GM21381 (cell line): Measurements from ENCODE around the gene PRM1.

Source experiments
- ATAC-seq: cut with Tn5 transposase; IDR thresholded peaks from one replicate; pipeline ENCODE4 v1.9.1; 2021; ENCODE audit warnings: mild to moderate bottlenecking, moderate library complexity; ENCODE audit not compliant: unreplicated experiment

PRM1 gene

GRCh38 chr16:11254913-11255736 is 26.0 kb downstream of the PRM1 start:
- ATAC-seq = peak; percentile 0

DNA sequence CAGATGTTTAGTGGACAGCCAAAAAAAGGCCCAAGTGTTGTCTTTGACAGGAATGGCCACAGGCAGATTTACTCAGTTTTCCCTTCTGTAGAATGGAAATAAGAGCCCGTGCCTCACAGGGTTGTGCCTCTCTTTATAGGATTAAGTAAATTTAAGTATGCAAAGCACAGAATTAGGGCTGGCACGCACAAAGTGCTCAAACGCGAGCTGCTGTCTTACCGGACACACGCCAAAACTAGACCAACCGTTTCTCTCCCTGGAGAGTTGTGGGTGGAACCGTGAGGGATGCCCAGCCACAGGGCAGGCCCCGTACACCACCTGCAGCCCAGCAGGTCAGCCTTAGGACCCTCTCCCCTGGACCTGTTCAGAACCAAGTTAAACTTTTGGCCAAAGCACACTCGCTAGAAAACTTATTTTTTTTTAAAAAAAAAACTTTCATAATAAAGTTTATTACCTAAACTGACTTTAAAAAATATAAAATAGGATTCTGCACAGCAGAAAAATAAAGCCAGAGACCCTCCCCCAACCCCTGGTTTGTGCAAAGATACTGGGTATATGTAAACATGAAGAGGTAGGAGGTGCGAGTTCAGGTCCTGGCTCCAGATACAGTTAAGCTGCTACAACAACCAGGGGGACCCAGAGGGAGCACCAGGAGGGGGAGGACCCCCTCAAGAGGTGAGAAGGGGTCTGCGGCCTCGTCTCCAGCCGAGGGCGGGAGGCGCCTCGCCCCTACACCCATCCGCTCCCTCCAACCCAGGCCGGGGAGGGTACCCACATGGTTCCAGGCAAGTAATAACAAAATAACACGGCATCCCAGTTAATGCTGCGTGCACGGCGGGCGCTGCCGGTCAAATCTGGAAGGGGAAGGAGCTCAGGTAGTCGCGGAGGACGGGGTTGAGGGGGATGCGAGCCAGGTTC is 26.9 kb downstream of the PRM1 start:
- no peak for ATAC-seq

DNA sequence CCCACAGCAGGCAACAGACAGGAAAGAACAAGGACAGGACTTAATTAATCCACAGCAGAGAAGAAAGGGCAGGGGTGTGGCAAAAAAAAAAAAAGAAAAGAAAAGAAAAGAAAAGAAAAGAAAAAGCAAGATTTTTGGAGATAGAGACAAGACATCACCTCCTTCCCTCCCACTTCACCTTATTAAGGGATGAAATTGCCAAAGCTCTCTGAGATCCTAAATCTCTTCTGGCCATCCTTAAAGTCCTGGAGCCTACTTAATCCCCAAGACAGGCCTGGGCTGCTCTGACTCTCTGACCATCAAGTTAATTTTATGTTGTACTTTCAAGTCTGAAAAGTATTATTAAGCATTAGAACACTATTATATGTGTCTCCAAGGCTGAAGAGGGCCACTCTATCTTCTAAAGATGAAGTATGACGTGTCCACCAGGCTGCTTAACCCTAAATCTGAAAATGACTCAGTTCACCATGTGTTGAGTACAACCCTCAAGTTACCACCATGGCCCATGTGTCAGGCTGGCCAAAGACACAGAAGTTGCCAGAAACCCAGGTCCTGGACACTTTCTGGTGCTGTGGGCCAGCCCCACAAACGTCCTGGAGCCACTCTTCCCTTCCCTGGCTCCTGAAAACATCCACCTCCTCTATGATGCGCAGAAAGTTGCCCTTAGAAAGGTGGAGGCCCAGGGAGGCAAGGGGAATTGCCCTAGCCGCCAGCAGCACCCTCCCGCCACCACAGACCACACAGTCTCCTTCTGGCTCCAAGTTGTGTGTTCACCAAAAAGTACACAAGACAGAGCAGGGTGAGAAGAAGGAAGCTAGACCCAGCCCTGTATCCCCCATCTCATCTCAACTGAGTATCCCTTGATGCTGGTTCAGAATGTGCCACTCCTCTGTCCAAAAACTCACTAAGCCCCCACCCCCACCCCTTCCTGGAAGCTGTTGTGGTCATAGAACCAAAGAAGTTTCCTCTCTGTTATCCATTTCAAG is 27.8 kb downstream of the PRM1 start:
- ATAC-seq = no peak

- no peak for ATAC-seq
Measured at GRCh38 chr16:11252482-11252931, 28.6 kb downstream of the PRM1 start.

GRCh38 chr16:11251525-11252481 is 29.3 kb downstream of the PRM1 start:
- no peak for ATAC-seq

DNA sequence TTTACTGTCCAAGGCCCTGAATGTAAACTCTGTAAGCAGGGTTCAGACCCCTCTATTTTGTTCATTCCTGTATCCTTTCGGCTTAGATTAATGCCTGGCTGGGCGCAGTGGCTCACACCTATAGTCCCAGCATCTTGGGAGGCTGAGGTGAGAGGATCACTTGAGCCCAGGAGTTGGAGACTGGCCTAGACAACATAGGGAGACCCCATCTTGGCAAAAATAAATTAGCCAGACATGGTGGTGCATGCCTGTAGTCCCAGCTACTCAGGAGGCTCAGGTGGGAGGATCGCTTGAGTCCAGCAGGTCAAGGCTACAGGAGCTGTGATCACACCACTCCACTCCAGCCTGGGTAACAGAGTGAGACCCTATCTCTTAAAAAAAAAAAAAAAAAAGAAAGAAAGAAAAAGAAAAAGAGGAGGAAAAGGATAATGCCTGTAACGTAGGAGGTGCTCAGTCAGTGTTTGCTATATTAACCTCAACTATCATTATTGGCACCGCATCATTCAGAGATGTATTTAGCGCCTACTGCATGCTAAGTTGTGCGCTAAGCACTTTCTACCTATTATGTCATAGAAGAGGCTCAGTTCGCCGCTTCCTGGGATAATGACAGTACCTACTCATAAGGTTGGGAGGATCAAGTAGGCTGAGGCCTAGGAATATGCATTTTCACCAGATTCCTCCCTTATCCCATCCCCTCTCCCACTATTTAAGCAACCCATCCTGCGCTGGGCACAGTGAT is 30.2 kb downstream of the PRM1 start:
- ATAC-seq = no peak

DNA sequence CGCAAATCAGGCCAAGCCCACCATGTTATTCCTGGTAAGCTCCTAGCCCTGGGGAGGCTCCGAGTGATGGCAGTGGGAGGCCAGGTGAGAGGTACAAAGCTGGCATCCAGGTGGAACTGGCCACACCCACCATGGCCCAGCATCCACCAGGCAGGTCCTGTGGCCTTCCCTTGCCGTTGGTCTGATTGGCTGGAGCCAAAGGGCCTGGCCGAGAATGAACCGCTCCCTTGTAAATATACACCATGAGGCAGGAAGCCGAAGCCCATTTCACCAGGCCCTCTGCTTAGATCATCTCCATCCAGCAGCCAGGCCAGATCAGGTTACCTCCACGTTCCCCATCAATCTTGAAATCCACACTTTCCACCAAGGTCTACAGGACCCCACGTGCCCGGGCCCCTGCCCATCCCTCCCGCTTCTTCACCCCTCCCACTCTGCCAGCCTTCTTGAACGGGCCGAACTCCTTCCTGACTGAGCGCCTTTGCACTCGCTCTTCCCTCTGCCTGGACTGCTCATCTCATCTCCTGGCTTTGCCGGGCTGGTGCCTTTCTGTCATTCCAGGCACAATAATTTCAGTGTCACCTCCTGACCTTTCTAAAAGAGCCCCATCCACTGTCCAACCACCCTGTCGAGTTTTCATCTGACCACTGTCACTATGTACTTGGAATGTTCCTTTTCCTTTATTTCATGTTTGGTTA is 30.9 kb downstream of the PRM1 start:
- ATAC-seq = no peak

DNA sequence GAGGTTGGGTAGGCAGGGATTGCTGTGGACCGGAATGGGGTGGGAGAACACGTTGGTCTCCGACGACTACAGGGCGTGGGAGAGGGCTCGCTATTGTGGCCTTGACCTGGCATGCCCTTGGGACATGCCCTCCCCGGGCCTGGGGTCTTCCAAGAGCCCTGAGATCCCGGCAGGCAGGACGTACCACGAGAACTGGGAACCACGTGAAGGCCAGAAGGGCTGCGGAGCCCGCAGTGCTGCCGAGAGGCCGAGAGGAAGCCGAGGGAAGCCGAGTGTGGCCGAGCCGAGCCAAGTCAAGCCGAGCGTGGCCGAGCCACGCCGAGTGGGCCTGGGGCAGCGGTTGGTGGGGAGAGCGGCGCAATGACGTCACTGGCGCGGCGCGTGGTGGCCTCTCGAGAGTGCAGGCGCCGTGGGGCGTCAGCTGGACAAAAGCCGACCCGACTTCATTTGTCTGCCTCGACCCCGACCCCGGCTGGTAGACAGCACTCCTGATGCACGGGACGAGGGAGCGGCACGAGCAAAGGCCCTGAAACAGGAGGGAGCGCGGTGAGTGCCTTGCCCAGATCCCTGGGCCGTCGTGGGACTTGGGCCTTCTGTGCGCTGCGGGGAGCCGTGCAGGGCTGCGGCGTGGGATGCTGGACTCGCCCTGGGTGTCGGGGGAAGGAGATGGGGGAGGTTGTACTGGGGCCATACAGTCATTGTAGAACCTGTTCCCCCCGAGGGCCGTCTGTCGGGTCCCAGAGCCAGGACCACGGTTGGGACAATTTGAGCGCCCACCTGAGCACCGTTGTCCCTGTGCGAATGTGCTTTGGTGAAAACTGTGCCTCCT is 31.7 kb downstream of the PRM1 start:
- ATAC-seq = no peak

- ATAC-seq = no peak
Measured at GRCh38 chr16:11248133-11248532, 33.0 kb downstream of the PRM1 start.

DNA sequence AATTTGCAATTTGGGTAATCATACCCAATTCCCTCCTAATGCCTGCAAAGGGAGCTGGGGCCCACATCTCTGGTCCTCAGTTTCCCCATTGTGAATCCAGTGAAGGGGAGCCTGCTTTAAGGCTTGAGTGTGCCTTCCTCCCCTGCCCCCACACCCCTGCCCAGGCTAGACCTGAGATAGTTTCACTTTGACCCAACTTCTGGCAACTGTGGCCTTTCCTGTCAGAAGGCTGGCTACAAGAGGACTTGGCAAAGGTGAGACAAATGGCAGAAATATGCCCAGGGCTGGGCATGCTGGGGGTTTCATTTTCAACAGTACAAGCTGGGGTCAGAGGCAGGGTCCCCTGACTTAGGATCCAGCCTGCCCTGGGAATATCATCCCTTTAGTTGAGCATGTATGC is 35.1 kb downstream of the PRM1 start:
- no peak for ATAC-seq

GRCh38 chr16:11245222-11245737 is 35.9 kb downstream of the PRM1 start:
- ATAC-seq = no peak

- no peak for ATAC-seq
Measured at GRCh38 chr16:11242658-11243057, 38.5 kb downstream of the PRM1 start.

- ATAC-seq = no peak
Measured at GRCh38 chr16:11241480-11242204, 39.5 kb downstream of the PRM1 start.

DNA sequence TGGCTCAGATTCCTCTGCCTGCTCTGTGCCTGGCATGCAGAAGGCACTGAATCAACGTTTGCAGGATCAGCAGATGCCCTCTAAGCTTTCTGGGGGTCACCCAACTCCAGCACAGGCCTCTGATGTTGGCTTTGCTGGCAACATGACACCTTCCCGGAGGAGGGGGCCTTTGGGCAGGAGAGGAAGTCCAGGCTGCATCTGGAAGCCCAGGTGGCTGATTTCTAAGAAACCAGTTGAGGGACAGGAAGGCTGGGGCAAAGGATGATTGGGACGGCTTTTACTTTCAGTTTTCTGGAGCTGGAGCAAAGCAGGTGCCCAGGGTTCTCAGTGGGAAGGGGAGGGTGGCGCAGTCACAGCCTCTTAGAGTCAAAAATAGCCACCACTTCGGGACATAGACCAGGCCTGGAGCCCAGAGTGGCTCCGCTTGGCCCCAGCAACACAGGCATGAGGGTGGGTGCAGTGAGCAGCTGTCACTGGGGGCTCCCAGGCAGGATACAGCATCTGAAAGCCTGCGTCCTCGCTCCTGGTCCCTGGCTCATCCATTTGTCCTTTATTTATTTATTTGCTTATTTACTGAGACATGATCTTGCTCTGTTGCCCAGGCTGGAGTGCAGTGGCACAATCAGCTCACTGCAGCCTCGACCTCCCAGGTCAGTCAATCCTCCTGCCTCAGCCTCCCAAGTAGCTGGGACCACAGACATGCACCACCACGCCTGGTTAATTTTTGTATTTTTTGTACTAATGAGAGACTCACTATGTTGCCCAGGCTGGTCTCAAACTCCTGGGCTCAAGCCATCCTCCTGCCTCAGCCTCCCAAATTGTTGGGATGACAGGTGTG is 40.3 kb downstream of the PRM1 start:
- no peak for ATAC-seq
